Bronchial epithelial cell (primary cell): ENCODE results near the gene SLC16A14. TPM values are rescaled to one million over a fixed set of nuclear protein-coding genes. Genes with fewer than 3 reads are reported as not detected.

Experiments used
- DNase-seq: peaks from one replicate; pipeline ENCODE4 v3.0.0-alpha.2; 2010; ENCODE audit warnings: low read depth
- FAIRE-seq: peaks from 2 replicates; lab custom pipeline; 2011; peaks lifted over from hg19 to GRCh38; lab: Jason Lieb, UNC
- H3K27me3 ChIP-seq: 2 replicates; pipeline ENCODE4 v1.5.1; 2011; ENCODE audit warnings: low read length; ENCODE audit not compliant: control insufficient read depth, insufficient read depth
- H3K36me3 ChIP-seq: 2 replicates; pipeline ENCODE4 v1.5.1; 2011; ENCODE audit warnings: low read length; ENCODE audit not compliant: control insufficient read depth, insufficient read depth
- H3K4me3 ChIP-seq: 2 replicates; pipeline ENCODE4 v1.5.1; 2011; ENCODE audit warnings: mild to moderate bottlenecking, low read depth, low read length, control low read depth
- CTCF ChIP-seq: IDR thresholded peaks from 2 replicates; pipeline ENCODE4 v1.5.1; 2011; ENCODE audit warnings: mild to moderate bottlenecking, moderate library complexity, low read length, control low read depth, inconsistent platforms; ENCODE audit not compliant: insufficient read depth, severe bottlenecking
- total RNA-seq: library from RNA; depleted of rRNA; stranded (reverse); fragments of >200 nt; gene quantifications from 2 replicates; pipeline ENCODE4 v1.2.1, GENCODE V29; 2014

The SLC16A14 gene
- total RNA-seq, 1 donor from 2014 or later: 2.4 TPM

GRCh38 chr2:230019742-230020141, 49.0 kb downstream of the SLC16A14 start:
- H3K4me3 ChIP-seq: no peak overlapping the region
- DNase-seq: no peak
- H3K36me3 ChIP-seq: no peaks in the 10 kb centered on the region
- FAIRE-seq: no peak
- TF ChIP-seq CTCF: no peak
- H3K27me3 ChIP-seq: no peaks in the 10 kb centered on the region

GRCh38 chr2:230018153-230018552, 50.6 kb downstream of the SLC16A14 start:
- peak; percentile 82 for DNase-seq
- FAIRE-seq: no peak
- no peak overlapping the region for H3K4me3 ChIP-seq
- no peak for TF ChIP-seq CTCF
- no peaks in the 10 kb centered on the region for H3K36me3 ChIP-seq
- H3K27me3 ChIP-seq: no peaks in the 10 kb centered on the region

- FAIRE-seq (no peak), DNase-seq (no peak)
- H3K27me3 ChIP-seq: no peaks in the 10 kb centered on the region
These were observed 51.9 kb downstream of the SLC16A14 start for GRCh38 chr2:230016844-230017243.

GRCh38 chr2:230012267-230012884, 56.3 kb downstream of the SLC16A14 start:
- Histone ChIP-seq H3K27me3 (no peaks in the 10 kb centered on the region), H3K36me3 (no peaks in the 10 kb centered on the region), H3K4me3 (no peak overlapping the region)
- TF ChIP-seq CTCF: no peak
- no peak for DNase-seq
- FAIRE-seq: no peak

More at GRCh38 chr2:230016844-230017243, 51.9 kb downstream of the SLC16A14 start:
- TF ChIP-seq CTCF: no peak
- Histone ChIP-seq H3K4me3 (no peak overlapping the region), H3K36me3 (no peaks in the 10 kb centered on the region)

- H3K36me3 ChIP-seq: no peaks in the 10 kb centered on the region
- TF ChIP-seq CTCF: no peak
- no peak for DNase-seq
- FAIRE-seq: no peak
- no peaks in the 10 kb centered on the region for H3K27me3 ChIP-seq
- H3K4me3 ChIP-seq: no peak overlapping the region
These were observed 57.1 kb downstream of the SLC16A14 start for GRCh38 chr2:230011617-230012016.

GRCh38 chr2:230010501-230010900, 58.2 kb downstream of the SLC16A14 start:
- no peak for DNase-seq
- peak; percentile 7 for FAIRE-seq
- TF ChIP-seq CTCF: no peak
- Histone ChIP-seq H3K27me3 (no peaks in the 10 kb centered on the region), H3K4me3 (no peak overlapping the region), H3K36me3 (no peaks in the 10 kb centered on the region)
